Hematopoietic multipotent progenitor cell treated with erythropoietin and hydrocortisone succinate and interleukin-3 and kit ligand, for 4 days (in vitro differentiated cells): ENCODE measurements around the gene KCNB1.
"Not testable (repeated sequence)": the region's sequence is repeated elsewhere in the genome, so short reads cannot be mapped to it uniquely, and the experiment has no call there.

Source experiments
- DNase-seq: peaks from one replicate; pipeline ENCODE4 v3.0.0-alpha.2; 2015

Gene KCNB1

DNA sequence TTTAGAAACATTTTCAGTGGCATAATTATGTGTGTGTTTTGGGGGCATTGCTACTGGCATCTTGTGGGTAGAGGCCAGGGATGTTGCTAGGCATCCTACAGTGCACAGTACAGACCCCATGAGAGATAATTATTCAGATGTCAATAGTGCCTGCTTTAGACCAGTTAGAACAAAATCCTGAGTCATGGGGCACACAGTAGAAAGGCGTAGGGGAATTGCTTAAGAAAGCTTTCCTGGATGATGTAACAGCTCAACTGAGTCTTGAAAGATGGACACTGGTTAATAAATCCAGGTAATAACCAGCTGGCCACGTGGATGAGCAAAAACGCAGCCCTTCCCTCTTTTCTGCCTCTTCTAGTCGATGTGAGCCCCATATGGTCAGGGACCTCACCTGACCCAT is 51.1 kb downstream of the KCNB1 start:
- DNase-seq: peak; percentile 18

DNA sequence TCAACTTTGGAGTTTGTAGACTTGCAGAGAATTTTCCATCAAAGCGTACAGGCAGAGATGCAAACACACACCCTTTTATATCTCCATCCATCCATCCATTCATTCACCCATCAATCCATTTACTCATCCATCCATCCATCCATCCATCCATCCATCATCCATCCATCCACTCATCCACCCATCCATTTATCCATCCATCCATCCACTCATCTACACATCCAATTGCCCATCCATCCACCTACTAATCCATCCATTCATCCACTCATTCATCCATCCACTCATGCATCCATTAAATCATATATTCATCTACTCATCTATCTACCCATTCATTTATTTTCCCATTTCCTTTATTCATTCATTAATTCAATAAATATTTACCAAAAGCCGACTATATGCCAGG is 52.1 kb downstream of the KCNB1 start:
- no peak for DNase-seq

DNA sequence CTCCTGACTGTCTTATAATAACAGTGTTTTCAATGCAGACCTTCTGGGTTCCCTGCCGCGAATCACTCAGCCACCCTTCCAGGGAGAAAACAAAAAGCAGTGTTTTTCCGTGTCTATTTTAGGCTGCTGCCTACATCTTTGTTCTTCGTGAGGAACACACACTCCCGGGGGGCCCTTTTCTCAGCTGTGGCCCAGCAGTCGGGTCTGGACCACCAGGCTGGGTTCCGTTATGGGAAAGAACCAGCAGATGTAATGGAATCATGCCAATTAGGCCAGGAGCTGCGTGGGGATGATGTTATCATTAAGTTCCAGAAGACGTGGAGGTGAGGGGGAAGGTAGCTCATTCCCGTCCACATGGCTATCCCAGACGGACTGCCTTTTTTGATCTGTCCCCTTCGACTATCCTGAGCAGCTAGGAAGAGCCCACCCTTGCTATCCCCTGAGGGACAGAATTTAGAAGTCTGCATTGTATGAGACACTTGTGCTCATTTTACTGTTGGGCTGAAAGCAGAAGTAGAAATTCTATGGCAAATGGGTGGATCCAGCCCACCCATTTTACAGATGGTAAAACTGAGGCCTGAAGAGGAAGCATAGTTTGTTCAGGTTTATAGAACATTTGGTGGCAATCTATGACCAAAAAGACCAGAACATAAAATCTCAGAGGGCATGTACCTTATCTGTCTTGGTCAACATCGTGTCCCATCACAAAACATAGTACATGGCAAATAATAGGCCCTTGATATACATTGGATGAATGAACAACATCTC is 54.5 kb downstream of the KCNB1 start:
- no peak for DNase-seq

DNA sequence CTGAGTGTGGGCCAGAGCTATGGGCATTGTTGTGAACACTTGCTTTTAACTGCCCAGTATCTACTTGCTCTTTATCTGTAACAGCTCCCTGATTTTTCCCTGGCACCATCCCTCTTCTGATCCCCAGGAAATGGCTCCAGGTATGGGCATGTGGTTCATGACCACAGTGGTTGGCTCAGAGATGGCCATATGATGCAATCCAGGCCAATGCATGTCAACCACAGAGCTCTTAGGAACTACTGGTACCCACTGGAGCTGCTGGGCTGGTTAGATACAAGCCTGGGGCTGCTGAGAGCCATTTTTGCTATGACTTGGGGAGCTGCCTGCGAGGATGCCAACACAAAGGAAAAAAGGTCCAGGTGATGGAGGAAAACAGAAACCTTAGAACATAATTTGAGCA is 55.6 kb downstream of the KCNB1 start:
- DNase-seq: no peak

DNA sequence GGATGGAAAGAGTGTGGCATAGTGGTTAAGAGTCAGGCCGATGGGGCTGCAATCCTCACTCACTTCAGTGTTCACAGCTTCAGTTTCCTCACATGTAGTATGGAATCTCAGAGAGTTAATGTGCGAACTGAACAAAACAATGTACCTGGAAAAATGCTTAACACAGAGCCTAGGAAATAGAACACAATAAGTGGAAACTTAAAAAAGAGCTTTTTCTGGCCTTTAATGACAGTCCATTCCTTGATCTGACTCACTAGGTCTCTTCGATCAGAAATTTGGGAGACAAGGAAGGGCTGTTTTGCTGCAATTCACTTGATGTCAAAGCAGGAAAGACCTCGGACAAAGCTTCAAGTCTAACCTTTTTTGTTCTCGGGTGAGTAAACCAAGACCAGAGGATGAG is 56.1 kb downstream of the KCNB1 start:
- DNase-seq: no peak

DNA sequence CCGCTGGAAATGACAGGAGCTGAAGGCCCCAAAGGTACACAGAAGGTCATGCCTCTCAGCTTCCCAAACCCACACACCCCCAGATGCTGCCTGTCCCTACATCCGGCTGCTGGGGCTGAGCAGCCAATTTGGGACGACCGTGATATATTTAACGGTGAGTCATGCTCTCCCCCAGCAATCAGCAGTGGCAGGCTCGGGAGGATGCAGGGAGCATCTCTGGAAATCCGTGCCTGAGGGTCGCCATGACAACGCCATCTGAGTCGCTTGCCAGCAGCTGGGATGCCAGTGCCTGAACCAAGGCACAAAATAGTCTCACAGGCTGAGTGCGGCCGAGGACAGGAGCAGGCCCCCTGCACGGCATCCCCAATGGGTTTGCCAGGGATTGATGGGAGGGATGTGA is 57.9 kb downstream of the KCNB1 start:
- DNase-seq: no peak

DNA sequence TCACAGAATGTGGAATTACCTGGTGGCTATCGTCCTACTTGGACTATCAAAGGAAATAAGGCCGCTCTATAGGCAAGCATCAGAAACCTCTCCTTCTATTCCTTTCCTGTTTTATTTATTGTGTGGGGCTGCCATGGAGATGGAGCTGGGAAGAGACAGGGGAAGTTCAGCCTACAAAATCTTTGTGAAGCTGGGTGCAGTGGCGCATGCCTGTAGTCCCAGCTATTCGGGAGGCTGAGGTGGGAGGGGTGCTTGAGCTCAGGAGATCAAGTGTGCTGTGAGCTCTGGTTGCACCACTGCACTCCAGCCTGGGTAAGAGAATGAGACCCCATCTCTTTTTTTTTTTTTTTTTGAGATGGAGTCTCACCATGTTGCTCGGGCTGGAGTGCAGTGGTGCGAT is 60.3 kb downstream of the KCNB1 start:
- no peak for DNase-seq

DNA sequence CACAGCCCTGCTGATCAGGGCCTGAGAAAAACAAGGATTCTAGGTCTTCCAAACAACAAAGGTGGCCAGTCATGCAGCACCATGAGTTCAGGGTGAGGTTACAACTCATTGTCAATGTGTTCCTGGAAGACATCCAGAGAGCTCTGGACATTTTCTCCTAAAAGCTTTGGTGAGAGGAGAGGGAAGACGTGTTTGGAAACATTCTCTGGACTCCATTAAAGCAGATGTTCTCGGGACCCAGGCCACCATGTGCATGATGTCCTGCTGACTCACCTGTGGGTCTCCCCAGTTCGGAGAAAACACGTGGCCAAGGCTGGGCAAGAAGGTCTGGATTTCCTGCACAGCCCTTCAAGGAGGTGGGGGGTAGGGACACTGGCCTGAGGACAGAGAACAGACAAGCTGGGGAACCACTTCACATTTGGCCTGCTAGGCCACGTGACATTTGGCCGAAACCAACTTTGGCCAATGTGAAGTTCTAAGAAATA is 61.6 kb downstream of the KCNB1 start:
- no peak for DNase-seq

DNA sequence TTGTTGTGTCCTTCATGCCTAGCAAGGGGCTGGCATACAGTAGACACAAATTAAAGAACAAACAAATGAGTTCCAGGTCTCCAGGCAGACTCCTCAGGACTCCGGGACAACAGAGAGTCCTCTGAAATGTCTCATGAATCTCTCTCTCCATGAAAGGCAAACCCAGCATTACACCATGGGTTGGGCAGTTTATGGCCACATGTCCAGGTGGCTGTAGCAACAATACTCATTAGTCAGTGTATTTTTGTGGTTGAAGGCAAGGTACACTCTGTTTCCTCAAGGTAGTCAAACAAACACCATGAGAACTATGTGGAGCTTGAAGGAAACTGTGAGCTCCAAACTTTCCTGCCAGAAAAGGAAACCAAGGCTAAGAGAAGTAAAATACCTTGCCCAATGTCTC is 62.2 kb downstream of the KCNB1 start:
- no peak for DNase-seq

DNA sequence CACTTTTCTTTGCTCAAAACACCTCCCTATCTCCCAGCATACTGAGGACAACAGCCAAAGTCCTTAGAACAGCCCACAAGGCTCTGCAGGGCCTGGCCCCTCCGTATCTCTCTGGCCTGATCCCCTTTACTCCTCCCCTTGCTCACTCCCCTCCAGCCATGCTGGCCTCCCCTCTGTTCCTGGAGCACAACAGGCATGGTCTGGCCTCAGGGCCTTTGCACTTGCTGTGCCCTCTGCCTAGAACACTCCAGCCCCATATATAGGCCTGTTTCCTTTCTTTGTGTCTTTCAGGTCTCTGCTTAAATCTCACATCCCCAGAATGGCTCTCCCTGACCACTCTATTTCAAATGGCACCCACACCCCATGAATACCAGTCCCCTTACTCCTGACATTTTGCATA is 62.7 kb downstream of the KCNB1 start:
- no peak for DNase-seq

DNA sequence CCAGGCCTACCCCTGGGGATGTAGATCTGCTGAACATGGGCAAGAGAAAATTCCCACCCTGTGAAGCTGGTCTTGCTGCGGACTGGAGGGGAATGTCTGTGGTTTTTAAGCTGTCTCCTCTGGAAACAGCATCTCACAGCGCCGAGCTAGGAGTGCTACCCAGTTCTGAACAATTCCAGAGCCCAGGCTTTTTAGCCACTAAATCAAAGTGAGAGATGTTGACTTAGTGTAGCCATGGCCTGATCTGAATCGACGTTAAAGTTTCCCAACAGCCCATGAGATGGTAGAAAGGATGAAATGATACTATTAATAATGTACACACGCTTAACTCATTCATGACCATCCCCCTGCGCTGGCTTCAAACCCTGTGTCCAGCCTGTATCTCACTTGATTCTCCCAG is 63.7 kb downstream of the KCNB1 start:
- no peak for DNase-seq

DNA sequence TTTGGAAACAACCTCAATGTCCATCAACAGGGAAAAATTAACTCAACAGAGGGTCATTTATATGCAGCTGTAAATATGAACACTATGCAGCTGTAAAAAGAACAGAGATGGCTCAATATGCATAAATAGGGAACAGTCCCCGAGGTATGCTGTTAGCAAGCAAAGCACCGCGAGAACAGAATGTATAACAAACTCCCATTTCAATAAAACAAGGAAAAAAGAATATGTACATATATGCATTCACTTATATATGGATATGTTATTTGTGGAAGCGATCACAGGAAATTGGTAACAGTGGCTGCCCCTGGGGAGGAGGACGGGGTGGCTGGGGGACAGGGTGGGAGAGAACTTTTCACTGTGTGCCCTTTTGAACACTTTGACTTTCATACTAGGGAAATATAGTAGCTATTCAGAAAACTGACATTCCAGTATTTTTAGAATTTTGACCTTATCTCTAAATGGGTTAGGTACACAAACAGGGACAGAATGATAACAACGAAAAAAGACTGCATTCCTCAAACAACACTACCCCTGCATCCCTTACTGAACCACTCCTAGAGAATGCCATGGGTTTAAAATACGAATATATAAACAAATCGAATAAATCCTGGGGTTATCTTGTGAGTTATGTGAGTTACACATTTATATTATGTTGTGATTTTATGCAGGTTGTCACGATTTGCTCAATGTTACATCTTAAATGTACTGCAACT is 64.5 kb downstream of the KCNB1 start:
- no peak for DNase-seq

DNA sequence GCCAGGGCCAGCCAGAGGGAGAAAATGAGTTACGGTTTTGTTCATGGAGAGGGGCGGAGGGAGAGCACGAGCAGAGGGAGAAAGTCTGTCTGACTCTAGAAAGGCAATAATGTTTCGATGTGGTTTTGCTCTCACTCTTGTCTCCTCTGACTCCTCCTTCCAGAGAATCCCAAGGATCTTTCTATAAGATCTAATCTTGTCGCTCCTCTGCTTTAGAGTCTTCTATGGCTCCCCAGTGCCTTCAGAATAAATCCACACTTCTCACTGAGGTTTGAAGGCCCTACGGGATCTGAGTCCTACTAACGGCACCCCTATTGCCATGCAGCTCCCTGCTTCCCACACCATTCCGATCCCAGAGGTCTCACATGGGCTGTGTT is 66.8 kb downstream of the KCNB1 start:
- DNase-seq: no peak

DNA sequence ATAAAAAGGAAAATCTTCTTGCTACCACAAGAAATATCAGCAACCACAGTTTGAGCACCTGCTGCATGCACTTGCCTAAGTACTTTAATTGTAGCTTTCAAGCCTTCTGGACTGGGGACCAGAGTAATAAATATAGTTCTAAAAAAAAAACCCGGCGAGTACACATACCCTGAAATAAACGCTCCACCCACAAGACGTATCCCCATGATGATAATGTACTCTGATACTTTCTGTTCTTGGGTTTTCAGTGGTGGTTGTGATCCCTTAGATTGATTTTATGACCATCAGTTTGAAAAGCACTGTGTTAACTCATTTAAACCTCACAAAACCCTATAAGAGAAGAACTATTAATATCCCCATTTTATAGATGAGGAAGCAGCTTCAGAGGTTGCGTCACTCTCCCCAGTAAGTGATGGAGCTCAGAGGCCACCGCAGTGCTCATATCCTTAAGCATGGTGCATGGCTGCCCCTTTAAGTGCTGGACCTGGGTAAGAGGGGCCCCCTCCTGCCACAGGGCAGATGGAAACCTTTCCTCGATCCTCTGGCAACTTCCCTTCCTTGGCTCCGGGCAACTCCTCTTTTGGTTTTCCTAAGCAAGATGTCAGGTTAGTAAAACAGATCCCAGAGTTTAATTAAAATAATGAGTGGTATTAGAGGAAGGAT is 67.3 kb downstream of the KCNB1 start:
- no peak for DNase-seq

DNA sequence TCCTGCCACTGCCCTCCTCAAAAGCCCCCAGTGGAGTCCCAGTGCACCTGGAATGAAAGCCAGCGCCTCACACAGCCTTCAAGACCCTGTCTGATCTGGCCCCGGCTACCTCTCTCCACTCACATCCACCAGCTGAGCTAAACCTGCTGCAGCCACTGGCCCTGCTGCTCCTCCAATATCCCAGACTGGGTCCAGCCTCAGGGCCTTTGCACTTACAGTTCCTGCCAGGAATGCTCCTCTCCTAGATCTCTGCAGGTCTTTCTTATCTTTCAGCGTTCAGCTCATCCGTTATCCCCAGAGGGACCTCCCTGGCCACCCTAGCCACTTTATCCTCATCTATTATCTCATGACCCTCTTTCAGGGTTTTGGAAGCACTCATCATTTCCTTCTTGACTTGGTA is 68.8 kb downstream of the KCNB1 start:
- no peak for DNase-seq

DNA sequence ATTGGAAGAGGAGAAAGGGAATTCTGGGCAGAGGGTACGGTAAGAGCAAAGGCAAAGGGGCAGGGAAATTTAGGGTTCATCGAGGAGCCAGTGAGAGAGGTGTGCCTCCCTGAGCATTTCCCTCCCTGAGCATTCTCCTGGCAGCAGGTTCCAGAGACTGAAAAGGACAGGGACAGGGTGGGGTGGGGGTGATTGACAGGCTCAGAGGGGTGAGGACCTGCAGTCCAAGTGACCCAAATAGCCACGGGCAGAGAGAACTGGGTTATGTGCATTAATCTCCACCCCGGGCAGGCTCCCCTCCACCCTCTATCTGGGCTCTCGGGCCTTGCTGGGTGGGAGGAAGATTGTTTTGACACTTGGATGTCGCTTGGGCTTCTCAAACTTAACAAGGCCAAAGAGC is 69.5 kb downstream of the KCNB1 start:
- no peak for DNase-seq

DNA sequence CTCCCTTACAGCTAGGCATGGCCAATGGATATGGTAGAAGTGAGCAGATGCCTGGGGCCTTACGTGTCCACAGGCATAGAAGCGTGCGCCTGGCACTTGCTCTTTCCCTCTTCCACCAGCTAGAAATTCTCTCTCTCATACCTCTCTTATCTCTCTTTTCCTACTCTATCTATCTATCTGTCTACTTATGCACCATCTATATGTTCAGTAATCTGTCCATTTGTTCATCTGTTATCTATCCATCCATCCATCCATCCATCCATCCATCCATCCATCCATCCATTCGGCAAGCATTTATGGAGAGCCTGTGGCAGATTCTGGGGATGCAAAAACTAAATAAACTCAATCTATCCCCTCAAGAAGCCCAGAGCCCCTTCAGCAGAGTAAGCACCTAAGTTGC is 70.2 kb downstream of the KCNB1 start:
- no peak for DNase-seq

DNA sequence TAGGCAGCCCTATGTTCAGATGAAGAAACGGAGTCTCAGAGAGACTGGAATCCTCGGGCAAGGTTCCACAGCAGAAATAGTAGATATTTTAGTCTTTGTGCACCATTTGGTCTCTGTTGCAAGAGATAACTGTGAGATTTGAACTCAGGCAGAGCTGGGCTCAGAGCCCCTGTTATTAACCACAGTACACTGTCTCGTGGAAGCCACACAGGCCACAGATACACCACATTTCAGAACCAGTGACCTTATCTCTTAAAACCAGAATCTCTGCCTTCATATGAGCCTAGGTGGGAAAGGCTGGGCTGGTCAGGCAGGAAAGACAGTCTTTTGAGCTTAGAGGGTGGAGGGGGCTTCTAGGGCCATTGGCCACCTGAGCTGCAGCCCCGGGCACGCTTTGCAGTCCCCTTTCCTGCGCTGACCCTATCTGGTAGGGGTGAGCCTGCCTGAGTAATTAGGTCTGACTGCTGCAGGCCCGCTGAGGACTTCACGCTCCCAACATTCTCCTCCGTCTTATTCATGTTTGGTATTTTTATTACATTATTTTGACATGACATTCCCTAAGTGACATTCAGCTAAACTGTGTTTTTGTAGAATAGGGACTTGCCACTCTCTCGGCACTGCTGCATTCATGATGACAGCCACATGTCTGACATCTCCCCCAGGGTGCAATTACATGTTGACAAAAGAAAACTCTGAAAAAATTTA is 71.1 kb downstream of the KCNB1 start:
- DNase-seq: peak; percentile 85

DNA sequence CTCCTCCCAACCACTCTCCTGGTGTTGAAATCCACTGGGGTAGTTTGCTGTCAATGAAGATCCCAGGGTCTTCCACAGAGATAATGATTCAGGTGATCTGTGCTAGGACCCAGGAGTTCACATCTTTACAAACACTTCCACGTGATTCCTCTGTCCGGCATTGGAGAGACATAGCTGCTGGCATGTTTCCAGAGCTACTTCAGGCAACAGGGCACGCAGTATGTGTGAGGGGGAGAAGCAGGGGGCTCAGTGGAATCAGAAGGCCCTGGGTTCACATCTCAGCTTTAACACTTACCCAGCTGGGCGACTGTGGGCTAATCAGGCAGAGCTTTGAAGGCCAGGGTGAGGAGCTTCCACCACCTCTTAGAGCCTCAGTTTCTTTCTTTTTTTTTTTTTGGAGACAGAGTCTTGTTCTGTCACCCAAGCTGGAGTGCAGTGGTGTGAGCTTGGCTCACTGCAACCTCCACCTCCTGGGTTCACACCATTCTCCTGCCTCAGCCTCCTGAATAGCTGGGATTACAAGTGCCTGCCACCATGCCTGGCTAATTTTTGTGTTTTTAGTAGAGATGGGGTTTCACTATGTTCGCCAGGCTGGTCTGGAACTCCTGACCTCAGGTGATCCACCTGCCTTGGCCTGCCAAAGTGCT is 72.4 kb downstream of the KCNB1 start:
- DNase-seq: not testable (repeated sequence)

DNA sequence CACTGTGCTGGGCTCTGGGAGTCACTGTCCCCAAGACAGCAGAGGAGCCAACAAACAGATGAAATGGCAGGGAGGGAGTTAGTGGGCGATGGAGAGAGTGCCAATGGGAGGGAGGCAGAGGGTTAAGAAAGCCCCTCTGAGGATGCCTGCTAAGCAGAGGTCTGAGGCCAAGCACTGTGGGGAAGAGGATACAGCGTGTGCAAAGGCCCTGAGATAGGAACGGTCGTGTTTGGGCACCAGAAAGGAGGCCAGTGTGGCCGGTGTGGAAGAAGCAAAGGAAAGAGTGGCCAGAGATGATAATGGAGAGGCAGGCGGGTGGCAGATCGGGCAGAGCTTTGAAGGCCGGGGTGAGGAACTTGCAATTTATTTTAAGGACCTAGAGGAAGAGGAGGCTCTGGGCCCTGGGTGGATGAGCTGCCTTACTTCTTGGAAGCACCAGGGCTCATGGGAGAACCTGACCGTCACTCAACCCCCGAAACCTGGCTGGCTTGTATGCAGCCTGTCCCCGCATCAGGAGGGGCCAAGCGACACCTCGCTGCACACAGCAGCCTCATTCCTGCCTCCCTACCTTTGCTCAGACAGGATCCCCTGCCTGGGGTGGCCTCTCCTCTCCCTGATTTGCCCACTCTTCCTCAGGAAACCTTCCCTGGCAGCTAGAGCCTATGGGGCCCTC is 73.0 kb downstream of the KCNB1 start:
- DNase-seq: no peak

DNA sequence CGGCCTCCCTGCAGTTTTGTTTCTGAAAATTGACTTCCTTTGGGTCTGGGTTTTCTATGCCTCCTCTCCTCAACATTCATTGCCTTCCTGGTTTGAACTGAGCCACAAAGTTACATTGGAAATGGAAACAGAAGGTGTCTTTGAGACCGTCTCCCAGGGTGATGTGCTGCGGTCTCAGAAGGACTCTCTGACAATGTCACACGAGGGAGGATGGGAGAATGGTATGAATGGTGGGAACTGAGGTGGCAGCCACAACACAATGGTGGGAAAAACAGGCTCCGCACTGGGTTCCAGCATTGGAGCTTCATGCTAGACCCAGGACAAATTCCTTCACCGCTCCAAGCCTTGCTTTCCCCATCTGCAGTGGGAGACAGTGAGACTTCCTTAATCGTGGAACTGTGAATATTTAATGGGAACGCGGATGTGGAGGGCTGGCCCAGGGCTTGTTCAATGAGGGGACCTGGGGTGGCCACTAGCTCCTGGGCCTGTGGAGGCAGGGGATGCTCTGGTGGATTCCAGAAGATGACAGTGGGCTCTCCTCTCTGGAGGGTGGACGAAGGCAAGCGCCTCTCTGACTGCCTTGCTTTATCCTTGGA is 73.9 kb downstream of the KCNB1 start:
- no peak for DNase-seq

DNA sequence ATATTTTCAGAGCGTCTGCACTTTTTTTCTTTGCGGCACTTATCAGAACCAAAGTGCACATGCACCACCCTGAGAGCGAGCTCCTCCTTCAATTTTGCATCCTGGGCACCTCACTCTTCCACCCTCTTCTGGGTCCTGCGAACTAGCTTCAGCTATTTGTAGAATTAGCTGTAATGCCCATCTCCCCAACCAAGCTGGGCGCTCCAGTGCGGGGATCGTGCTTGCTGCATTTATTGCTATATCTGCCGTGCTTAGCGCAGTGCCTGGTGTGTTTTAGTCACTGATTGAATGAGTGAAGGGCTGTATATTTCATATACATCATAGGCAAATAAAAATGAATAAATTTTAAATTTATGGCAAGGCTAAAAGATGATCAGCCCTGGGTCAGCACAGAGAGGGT is 75.8 kb downstream of the KCNB1 start:
- no peak for DNase-seq
